ENCODE data around the gene PADI3. TPM values are rescaled to one million over a fixed set of nuclear protein-coding genes. Genes with fewer than 3 reads are reported as not detected.

The PADI3 gene
- total RNA-seq, 4 donors from 2014 or later, result not detected

DNA sequence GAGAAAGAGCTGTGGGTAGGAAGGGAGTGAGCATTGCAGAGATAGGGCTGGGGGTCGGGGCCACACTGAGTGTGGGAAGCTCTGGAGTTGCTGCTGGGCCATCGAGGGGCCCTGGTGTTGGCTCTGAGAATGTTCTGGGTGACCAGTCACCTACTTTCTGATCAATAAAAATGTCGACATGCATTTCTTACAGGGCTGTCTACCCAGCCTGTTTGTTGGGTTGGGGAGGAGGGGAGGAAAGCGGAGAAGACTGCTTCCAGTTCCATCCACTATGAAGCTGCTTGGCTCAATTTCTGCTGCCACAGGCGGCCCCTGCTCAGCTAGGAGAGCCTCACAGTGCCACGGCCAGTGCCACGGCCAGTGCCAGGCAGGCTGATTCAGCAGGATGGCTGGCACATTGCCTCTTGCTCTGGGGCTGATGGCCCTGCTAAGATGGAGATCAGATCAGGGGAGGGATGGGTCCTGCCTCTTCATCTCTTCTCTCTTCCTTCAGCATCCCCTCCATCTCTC, 3.0 kb upstream of the PADI3 start:
- Histone ChIP-seq H3K27me3 (no peaks in the 10 kb centered on the region), H3K27ac (no peak overlapping the region), H3K4me1 (peaks cover 0 to 2% (median 0%) of the 10 kb centered on the region in 4 donors), H3K9me3 (no peaks in the 10 kb centered on the region), H3K4me3 (no peak overlapping the region), H3K36me3 (no peaks in the 10 kb centered on the region)
- DNase-seq, result no peak
- TF ChIP-seq, protein P1, sequence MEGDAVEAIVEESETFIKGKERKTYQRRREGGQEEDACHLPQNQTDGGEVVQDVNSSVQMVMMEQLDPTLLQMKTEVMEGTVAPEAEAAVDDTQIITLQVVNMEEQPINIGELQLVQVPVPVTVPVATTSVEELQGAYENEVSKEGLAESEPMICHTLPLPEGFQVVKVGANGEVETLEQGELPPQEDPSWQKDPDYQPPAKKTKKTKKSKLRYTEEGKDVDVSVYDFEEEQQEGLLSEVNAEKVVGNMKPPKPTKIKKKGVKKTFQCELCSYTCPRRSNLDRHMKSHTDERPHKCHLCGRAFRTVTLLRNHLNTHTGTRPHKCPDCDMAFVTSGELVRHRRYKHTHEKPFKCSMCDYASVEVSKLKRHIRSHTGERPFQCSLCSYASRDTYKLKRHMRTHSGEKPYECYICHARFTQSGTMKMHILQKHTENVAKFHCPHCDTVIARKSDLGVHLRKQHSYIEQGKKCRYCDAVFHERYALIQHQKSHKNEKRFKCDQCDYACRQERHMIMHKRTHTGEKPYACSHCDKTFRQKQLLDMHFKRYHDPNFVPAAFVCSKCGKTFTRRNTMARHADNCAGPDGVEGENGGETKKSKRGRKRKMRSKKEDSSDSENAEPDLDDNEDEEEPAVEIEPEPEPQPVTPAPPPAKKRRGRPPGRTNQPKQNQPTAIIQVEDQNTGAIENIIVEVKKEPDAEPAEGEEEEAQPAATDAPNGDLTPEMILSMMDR (IDR thresholded peaks at IDR 0.05), result no peak
- no peak for TF ChIP-seq POLR2A (IDR thresholded peaks at IDR 0.05)

DNA sequence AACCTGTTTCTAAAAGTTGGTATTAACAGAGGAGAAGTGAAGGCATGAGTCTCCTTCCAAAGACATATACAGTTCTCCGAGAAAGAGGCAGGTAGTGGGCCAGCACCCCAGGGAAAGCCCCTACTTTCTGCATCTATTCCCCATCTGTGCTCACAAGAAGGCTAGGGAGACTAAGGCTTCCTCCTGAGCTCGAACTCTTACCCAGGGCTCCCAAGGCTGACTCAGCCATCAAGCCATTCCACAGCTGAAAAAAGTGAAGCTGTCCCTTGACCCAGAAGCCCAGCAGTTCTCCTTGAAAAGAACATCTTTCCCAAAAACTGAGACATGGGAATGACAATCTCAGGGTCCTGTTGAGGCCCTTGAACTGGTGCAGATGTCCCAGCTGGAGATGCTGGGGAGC, 1.9 kb upstream of the PADI3 start:
- Histone ChIP-seq H3K36me3 (no peaks in the 10 kb centered on the region), H3K4me1 (peaks cover 0 to 7% (median 0%) of the 10 kb centered on the region in 4 donors), H3K27ac (no peak overlapping the region), H3K9me3 (no peaks in the 10 kb centered on the region), H3K27me3 (no peaks in the 10 kb centered on the region), H3K4me3 (no peak overlapping the region)
- no peak for TF ChIP-seq POLR2A (IDR thresholded peaks at IDR 0.05)
- TF ChIP-seq, protein P1 (IDR thresholded peaks at IDR 0.05), result no peak
- no peak for DNase-seq

DNA sequence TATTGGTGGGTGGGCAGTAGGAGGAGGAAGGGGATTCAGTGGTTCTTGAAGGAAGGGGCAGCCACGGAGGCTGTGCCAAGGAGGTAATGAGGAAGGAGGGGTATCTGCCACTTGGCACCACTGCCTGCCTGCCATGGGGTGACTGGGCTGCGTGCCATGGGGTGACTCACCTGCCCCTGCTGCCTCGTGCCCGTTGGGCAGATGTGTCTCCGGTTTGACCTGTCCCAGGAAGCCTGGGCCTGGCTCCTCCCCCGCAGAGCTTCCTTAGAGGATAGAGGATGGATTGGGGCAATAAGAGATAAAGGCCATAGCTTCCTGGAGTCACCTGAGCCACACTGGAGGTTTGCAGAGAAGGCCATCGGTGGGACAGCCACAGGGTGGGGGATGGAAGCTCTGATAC, 1.7 kb downstream of the PADI3 start:
- H3K9me3 ChIP-seq, result no peaks in the 10 kb centered on the region

DNA sequence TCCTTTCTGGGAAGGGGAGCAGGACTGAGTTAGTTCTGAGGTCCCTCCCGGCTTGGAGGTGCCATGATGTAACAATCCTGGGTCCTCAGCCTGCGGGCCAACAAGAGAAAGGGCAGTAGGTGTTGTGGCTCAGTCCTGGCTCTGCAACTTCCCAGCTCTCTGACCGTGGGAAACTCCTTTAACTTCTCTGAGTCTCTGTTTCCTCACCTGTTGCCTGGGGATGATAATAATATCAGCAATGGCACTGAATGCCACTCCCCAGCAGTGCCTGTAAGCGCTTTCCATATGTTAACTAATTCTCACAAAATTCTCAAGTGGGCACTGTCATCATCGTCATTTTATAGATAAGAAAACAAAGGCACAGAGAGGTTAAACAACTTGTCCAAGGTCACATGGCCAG, 2.3 kb downstream of the PADI3 start:
- H3K9me3 ChIP-seq, result no peaks in the 10 kb centered on the region
- TF ChIP-seq, protein P1 (IDR thresholded peaks at IDR 0.05), result no peak
- TF ChIP-seq POLR2A (IDR thresholded peaks at IDR 0.05), result no peak
- no peak for DNase-seq
- peaks cover 0 to 7% (median 0%) of the 10 kb centered on the region in 4 donors for H3K4me1 ChIP-seq
- peak overlapping the region in 2 of 4 donors; percentile 0 to 37 for H3K27ac ChIP-seq
- no peak overlapping the region for H3K4me3 ChIP-seq
- H3K36me3 ChIP-seq, result no peaks in the 10 kb centered on the region
- no peaks in the 10 kb centered on the region for H3K27me3 ChIP-seq

More for the DNA sequence above, 1.7 kb downstream of the PADI3 start:
- H3K4me1 ChIP-seq, result peaks cover 0 to 7% (median 0%) of the 10 kb centered on the region in 4 donors
- no peak overlapping the region for H3K4me3 ChIP-seq
- H3K27me3 ChIP-seq, result no peaks in the 10 kb centered on the region
- TF ChIP-seq, protein P1 (IDR thresholded peaks at IDR 0.05), result no peak
- TF ChIP-seq POLR2A (IDR thresholded peaks at IDR 0.05), result no peak
- H3K27ac ChIP-seq, result peak overlapping the region in 2 of 4 donors; percentile 0 to 37
- peak in 2 of 3 donors; percentile 95 to 96 for DNase-seq
- H3K36me3 ChIP-seq, result no peaks in the 10 kb centered on the region

DNA sequence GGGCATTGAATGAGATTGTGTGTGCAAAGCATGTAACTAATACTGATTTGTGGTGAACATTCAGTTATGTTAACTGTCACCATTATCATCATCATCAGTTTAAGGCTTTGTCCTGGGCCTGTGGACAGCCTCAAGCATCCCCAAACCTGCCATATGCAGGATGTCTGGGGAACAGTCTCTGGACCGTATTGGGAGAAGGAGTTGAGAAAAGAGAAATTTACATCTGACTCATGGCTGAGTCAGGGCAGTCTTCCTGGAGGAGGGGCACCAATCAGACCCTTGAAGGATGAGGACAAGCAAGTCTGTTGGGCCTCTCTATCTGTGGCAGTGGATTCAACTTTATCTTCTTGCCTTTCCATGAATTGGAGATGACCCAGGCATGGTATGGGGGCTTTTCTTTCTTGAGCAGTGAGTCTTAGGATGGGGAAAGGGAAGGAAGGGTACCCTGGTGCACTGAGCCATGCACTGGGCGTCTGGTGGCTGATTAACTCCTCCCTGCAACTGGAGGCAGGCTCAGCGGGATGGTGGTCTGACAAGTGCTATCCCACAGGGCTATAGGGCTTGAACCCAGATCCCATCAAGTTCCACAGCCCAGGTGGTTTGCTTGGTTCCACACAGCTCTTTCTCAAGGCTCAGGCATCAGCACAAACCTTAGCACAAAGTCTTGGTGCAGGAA, 2.9 kb downstream of the PADI3 start:
- H3K9me3 ChIP-seq, result no peaks in the 10 kb centered on the region
- no peaks in the 10 kb centered on the region for H3K36me3 ChIP-seq
- peaks cover 0 to 7% (median 0%) of the 10 kb centered on the region in 4 donors for H3K4me1 ChIP-seq
- DNase-seq, result no peak
- H3K4me3 ChIP-seq, result no peak overlapping the region
- H3K27ac ChIP-seq, result no peak overlapping the region
- H3K27me3 ChIP-seq, result no peaks in the 10 kb centered on the region
- TF ChIP-seq, protein P1 (IDR thresholded peaks at IDR 0.05), result no peak
- TF ChIP-seq POLR2A (IDR thresholded peaks at IDR 0.05), result no peak

Measured in Peyer's patch (tissue), 4 donors.